ENCODE data around the gene AMDHD2.
A peak's percentile ranks its signal among the peaks of the same experiment; 100 is the strongest.
"Not testable (repeated sequence)": the region's sequence is repeated elsewhere in the genome, so short reads cannot be mapped to it uniquely, and the experiment has no call there.

AMDHD2 gene

DNA sequence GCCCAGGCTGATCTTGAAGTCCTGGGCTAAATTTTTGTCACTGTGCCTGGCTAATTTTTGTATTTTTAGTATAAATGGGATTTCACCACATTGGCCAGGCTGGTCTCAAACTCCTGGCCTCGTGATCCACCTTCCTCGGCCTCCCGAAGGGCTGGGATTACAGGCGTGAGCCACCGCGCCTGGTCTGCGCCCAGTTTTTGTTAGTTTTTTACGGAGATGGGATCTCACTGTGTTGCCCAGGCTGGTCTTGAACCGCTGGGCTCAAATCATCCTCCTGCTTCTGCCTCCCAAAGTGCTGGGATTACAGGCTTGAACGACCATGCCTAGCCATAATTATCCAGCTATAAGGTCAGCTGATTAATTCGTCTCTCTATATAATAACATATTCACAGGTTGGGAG lies 13.7 kb downstream of the AMDHD2 start:
- DNase-seq (ENCODE audit: low read depth in 2 of 2) = no peak

DNA sequence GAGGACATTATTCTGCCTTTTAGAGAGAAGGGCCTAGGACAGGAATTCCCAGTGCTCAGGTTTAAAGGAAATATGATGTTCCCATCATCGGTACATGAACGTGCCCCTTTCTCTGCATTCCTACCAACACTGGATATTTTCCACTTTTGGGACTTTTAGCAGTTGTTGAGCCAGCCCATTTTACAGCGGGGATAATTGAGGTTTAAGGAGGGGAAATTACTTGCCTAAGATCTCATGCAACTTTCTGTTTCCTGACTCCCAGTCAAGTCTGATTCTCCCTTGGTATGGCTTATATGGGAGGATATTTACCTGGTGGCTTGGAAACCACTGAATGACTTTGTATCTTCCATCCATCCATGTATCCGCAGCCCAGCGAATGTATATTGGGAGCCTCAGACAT lies 14.2 kb downstream of the AMDHD2 start:
- DNase-seq (ENCODE audit: low read depth in 2 of 2) = not testable (repeated sequence)

DNA sequence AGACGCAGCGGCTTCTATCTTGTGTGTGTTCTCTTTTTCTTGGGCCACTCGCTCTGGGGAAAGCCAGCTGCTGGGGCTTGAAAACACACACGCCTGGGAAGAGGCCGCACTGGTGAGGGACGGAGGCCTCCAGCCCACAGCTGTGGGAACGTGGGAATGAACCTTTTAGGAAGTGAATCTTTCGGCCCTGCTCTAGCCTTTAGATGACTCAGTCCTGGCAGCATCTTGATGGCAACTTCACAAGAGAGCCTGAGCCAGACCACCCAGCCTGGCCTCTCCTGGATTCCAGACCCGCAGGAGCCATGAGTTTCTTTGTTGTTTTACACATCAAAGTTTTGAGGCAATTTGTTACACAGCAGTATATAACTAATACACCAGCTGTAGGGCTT lies 15.4 kb downstream of the AMDHD2 start:
- no peak for DNase-seq (ENCODE audit: low read depth in 2 of 2)

DNA sequence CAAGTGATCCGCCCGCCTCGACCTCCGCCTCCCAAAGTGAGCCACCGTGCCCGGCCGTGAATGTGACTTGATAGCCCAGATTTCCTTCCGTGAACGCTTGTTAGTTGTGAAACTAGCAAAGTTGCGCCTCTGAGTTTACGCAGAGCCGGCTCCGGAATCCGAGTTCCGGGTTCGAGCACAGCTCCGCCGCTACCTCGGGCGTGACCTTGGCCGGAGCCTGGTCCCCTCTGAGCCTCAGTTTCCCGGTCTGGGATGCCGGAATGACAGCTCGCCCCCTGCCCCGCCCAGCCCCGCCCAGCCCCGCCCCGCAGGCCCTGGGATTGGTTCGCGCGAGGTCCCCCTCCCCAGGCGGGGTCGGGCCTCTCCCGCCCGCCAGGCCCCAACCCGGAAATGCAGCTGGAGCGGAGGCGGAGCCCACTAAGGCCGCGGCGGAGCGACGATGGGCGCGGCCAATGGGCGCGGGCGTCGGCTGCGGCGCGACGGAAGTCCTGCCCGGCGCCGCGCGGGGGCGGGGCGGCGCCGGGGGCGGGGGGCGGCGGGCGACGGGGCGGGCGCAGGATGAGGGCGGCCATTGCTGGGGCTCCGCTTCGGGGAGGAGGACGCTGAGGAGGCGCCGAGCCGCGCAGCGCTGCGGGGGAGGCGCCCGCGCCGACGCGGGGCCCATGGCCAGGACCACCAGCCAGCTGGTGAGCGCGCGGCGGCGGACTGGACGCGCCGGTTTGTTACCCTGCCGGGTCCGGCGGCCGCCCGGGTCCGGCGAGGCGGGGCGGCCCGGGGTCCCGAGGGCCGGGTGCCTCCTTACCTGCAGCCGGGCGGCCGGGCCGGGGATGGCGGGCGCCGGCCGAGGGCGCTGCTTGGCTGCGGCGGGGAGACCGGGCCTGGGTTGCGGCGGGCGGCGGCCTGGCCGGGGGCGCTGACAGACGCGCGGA lies 17.5 kb downstream of the AMDHD2 start, which contains the start of gene PDPK1:
Gene PDPK1, plus strand, starts transcription at position 571 of the 929 bp plus-strand sequence. Its CDS starts 92 bp downstream, at position 663.
- peak; percentile 85 to 86 for DNase-seq (ENCODE audit: low read depth in 2 of 2)

DNA sequence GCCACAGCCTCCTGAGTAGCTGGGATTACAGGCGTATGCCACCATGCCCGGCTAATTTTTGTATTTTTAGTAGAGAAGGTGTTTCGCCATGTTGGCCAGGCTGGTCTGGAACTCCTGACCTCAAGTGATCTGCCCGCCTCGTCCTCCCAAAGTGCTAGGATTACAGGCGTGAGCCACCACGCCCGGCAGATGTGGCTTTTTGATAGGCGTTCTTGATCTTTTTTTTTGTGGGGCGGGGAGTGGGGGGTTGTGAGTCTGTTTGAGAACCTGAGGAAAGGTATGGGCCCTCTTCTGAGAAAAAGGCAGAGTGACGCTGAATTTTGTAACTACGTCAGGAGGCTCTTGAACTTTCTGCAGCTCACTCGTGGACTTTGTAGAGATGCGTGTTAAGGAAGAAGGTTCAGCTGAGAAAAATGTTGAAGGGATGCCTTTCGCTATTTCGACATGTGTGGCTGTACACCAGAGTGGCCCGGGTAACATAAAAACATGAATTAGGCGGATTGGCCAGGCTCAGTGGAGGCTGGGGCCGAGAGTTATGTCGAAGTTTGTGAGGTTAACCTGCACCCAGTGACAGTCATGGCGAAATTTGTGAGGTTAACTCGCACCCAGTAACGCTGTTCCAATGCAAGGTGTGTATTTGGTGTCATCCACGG lies 19.1 kb downstream of the AMDHD2 start:
- not testable (repeated sequence) for DNase-seq (ENCODE audit: low read depth in 2 of 2)

DNA sequence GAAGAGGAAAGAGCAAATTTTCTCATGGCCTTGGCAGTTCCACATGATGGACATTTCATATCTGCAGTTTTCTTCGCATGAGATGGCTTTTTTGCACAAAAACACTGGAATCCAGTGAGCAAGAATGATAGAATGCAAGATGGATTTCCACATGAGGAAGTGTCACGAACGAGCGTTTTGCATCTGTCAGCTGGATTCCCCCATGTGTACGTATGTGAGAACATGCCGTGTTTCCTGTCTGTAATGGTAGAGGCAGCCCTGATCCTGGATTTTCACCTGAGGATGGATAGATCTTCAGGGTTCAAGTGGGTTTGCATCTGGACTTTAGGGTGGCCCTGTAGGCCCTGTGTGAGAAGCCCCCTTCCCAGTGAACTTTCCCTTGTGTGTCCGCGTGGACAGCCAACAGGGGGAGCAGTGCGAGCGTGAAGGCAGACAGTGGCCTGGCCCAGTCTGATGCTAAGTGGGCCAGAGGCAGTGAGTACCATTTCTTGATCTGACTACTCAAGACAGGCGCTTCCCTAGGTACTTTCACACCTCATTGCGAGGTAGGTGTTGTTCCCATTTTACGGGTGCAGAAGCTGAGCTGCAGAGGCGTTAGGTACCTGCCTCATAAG lies 19.8 kb downstream of the AMDHD2 start:
- DNase-seq (ENCODE audit: low read depth in 2 of 2) = not testable (repeated sequence)

DNA sequence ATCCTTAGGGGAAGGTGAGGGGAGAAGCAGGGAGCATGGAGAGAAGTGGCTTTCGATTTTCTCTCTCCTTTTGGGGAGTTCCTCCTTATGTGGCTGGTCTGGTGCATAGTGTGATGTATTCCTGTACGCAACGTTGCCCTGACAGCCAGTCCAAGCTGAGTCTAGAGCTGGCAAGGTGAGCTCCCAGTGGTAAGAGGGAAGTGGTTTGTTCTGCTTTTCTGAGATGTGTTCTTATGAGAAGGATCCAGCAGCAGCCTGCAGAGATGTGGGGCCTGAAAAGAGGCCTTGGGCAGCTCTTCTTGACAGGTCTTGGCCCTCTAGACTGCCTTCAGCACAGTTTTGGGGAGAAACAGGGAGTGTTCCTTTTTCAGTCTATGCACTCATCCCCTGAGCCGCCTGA lies 20.7 kb downstream of the AMDHD2 start:
- DNase-seq (ENCODE audit: low read depth in 2 of 2) = not testable (repeated sequence)

DNA sequence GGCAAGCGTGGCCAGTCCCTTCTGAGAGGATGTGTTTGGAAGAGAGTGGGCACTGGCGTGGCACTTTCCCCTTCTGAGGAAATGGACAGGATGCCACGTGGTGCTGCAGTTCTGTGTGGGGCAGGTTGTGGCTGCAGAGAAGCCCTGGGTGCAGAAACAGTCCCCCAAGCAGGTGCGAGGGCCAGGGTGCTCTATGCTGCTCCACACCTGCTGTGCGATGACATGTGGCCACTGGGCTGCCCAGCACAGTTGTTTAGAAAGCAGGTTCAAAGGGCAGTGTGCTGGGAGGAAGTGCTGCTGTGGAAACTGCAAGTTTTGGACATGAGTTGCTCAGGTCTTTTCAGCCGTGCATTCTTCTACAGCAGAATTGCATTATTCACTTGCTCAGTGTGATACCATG lies 21.2 kb downstream of the AMDHD2 start:
- not testable (repeated sequence) for DNase-seq (ENCODE audit: low read depth in 2 of 2)

DNA sequence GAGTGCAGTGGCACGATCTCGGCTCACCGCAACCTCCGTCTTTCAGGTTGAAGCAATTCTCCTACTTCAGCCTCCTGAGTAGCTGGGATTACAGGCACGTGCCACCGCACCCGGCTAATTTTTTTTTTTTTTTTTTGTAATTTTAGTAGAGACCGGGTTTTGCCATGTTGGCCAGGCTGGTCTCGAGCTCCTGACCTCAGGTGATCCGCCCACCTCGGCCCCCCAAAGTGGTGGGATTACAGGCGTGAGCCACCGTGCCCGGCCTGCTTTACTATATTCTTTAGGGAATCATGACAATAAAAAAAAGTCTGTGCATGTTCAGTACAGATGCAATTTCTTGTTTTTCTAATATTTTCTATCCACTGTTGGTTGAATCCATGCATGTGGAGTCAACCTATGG lies 23.6 kb downstream of the AMDHD2 start:
- not testable (repeated sequence) for DNase-seq (ENCODE audit: low read depth in 2 of 2)

DNA sequence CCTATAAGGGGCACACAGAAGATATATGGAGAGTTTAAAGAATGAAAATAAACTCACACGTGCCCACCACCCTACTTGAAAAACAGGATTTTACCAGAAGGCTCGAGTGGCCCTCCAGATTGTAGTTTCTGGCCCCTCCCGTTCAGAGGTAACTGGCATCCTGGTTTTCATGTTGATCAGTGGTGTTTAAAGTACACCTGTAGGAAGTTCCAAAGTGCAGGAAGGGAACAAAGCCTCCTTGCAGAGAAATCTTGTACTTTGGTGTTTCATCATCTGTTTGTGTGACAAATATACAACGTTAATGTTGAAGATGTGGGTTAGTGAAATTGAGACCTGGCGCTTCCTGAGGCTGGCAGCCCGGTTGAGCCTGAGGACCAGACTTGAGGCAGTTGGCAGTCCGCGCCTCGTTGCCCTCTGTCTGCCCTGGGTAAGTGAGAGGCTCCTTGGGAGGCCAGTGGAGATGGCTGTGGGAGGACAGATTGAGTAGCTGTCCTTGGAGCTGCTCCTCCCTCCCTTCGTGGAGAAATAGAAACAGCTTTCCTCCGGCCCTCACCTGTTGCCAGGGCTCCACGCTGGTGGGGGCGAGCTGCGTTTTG lies 30.2 kb downstream of the AMDHD2 start:
- not testable (repeated sequence) for DNase-seq (ENCODE audit: low read depth in 2 of 2)

DNA sequence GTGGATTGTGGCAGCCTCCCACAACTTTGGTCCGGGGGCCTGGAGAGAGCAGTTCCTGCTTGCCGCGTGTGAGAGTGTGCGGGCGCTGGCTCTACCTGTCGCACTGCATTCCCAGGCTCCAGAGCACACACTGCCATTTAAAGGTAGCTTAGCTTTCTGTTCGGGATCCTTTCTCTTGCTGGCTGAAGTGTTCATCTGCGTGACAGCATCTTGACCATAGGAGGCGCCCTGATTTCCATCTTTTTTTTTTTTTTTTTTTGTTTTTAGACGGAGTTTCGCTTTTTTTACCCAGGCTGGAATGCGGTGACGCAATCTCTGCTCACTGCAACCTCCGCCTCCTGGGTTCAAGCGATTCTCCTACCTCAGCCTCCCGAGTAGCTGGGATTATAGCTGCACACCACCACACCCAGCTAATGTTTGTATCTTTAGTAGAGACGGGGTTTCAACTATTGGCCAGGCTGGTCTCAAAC lies 31.3 kb downstream of the AMDHD2 start:
- DNase-seq (ENCODE audit: low read depth in 2 of 2) = not testable (repeated sequence)

DNA sequence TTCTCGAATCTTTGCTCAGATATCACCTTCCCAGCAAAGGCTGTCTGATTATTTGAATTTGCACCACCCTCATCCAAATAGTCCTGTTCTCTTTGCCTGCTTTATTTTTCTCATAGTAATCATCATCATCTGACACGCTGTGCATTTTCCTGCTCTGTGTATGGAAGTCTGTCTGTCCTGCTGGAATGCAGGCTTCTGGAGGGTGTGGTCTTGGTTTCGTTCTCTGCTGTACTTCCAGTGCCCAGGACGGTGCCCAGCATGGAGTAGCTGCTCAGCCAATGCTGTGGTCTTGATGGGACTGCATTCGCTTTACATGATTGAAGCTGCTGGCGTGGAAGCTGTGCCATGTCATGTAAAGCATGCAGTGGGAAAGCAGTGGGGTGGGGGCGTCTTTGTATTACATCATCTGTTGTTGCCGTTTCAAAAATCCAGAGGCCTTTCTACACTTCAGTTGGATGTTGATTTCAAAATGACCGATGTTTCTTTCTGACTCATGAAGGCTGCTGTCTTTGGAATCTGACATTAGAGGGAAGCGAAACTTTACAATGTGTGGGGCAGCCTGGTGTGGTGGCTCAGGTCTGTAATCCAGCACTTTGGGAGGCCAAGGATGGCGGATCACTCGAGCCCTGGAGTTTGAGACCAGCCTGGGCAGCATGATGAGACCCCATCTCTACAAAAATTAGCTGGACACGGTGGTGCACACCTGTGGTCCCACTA lies 34.7 kb downstream of the AMDHD2 start:
- DNase-seq (ENCODE audit: low read depth in 2 of 2) = not testable (repeated sequence)

DNA sequence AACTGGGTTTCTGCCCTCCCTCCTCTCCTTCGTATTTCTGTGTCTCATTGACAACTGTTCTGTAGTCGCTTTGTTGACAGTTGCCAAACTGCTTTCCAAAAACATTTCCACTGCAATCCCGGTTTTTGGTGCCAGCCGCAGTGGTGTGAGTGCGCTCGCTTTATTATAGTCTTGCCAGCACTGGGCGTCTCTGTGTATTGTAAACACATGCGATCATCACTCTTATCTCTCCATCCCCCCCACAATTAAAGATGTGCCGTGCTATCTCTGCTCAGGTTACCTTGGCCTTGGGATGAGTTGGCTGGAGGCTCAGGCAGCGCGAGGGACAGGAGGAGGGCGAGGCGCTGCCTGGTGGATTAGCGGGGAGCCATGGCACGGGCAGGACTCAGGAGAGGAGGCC lies 37.0 kb downstream of the AMDHD2 start:
- not testable (repeated sequence) for DNase-seq (ENCODE audit: low read depth in 2 of 2)

DNA sequence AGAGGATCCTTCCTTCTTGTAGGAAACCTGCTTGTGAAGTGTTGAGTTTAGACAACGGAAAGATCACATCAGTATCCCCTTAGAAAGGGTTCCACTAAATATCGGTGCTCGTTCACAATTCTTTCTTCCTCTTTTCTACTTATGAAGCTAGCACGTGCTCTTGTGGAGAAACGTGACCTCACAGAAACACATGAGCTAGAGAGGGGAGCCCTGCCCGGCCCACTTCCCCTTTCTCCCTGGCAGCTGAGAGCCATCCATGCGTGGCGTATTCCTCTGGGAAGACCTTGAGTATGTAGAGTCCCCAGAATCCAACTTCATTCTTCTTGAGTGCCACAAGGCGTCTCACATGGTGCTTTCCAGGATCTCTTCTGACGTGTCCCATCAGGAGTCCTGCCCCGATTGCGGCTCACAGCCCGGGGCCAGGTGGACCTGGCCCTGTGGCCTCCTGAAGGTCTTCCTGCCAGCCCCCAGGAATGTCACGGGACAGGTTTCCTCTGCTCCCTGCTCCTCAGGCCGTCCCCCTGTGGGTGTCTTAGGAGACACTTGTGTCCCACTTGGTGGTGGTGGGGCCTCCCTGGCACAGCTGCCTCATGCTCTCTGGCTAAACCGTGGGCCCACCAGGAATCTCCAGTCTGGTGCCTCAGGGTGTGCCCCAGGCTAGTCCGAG lies 40.1 kb downstream of the AMDHD2 start:
- not testable (repeated sequence) for DNase-seq (ENCODE audit: low read depth in 2 of 2)

DNA sequence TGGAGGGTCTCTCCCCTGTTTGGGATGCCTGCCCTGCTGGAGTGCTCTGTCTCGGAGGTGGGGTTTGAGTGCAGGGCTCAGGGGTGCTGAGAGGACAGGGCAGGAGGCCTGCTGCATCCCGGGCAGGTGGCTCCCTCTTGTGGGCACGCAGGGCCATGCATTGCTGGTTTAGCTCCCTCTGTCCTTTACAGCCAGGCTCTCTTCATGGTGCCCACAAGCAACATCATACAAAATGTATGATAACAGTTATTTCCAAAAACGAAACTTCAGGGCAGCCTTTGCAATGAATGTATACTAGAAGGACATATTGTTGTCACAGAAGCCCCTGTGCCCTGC lies 40.6 kb downstream of the AMDHD2 start:
- peak; percentile 40 to 60 for DNase-seq (ENCODE audit: low read depth in 2 of 2)

DNA sequence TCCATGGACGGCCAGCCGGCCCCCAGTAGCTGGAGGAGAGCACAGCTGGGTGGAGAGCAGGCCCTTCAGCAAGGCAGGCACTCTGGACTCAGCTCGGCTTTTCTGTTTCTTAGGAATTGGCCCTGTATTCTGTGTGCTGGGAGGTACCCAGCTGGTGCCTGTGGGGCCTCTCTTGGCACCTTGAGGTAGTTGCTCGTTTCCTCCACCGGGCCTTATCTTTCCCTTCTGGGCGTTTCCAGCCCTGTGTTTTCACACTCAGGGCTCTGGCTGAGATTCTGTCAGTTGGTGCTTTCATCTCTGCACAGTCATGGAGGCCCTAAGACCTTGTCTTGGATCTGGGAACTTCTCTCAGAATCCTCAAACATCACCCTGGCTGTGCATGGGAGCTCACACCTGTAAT lies 47.3 kb downstream of the AMDHD2 start:
- not testable (repeated sequence) for DNase-seq (ENCODE audit: low read depth in 2 of 2)

DNA sequence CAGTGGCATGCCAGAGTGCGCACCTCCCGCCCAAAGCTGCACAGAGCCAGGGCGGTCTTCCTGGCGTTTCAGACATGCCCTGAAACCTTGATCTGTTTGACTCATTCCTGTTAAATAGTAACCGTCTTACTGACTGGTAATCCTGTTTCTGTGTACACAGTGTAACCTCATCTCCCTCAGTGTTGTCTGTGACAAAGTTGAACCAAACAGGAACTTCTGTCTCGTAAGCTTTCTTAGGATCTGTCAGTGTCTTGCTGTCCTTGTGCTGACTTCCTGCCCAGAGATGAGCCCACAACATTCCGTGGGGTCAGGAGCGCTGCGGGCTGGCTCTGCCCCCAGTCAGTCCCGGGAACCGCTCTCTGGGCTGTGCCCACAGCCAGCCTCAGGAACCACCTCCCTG lies 48.4 kb downstream of the AMDHD2 start:
- not testable (repeated sequence) for DNase-seq (ENCODE audit: low read depth in 2 of 2)

DNA sequence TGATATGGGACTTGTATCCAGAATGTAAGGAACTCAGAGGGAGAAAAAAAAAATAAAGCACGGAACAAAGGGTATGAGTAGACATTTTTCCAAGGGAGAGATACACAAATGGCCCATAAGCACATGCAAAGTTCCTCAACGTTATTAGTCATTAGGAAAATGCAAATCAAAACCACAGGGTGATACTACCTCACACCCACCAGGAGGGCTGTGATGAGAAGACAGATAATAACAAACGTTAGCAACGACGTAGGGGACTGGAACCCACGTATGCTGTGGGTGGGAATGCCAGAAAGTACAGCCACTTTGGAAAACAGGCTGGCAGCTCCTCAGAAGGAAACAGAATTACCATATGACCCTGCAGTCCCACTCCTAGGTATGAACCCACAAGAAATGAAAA lies 52.5 kb downstream of the AMDHD2 start:
- not testable (repeated sequence) for DNase-seq (ENCODE audit: low read depth in 2 of 2)

DNA sequence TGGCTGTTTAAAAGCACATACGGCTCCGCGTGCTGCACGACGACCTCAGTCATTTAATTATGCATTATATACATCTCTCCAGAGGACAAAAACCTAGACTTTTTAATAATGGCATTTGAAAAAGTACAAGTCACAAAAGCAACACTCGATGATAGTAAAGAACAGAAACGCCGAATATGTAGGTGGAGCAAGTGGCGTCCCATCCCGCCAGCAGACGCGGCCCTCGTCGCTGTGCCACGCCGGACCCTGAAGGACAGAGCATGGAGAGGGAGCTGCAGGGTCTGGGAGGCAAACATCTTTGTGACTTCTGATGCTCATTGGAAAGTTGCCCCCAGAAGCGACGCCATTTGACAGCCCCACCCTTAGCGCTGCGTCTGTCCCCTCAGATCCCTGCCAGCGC lies 55.7 kb downstream of the AMDHD2 start:
- DNase-seq (ENCODE audit: low read depth in 2 of 2) = not testable (repeated sequence)

DNA sequence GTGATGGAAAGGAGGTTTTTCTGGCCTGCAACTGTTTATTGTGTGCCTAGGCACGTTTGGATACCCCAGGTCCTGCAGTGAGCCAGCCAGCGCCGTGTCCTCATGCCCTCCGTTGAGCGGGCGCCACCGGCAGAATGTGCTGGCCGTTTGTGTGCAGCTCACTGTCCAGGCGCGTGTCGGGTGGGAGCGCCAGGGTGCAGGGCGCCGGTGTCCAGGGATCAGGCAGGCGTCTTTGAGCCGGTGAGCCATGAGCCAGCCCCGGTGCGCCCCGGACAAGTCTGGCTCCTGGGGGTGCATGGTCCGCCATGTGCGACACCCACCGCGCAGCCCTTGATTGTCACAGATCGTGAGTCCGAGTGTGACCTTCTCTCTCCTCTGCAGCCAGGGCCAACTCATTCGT lies 56.9 kb downstream of the AMDHD2 start:
- not testable (repeated sequence) for DNase-seq (ENCODE audit: low read depth in 2 of 2)

DNA sequence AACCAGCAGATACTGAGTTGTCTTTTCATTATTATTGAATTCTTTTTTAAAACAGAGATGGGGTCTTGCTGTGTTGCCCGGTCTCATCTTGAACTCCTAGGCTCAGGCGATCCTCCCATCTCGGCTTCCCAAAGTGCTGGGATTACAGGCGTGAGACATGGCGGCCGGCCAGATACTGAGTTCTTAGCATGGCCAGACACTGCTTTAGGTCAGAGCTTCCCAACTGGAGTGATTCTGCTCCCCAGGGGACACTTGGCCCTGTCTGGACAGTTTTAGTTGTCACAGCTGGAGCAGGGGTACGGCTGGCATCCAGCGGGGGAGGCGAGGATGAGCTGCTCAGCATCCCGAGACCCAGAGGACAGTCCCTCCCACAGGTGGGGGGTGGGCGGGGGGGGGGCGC lies 58.7 kb downstream of the AMDHD2 start:
- not testable (repeated sequence) for DNase-seq (ENCODE audit: low read depth in 2 of 2)

All from stimulated activated CD4-positive, alpha-beta T cell treated with anti-CD3 and anti-CD28 coated beads, Interleukin-12 subunit alpha, Interleukin-12 subunit beta, amount 100 ng/mL, for 24 hours (primary cell).